Parathyroid adenoma (tissue), 2 donors: ENCODE results near the gene RNU5D-1.

Experiments used
- H2AFZ ChIP-seq: fragments of 300-600 bp; sonication (generic); one replicate; pipeline ENCODE4 v1.7.0; 2017; ENCODE audit warnings: antibody characterized with exemption, mild to moderate bottlenecking
- H3K27ac ChIP-seq: fragments of 300-600 bp; sonication (generic); one replicate; pipeline ENCODE4 v1.7.0; 2017
- H3K27me3 ChIP-seq: fragments of 300-600 bp; sonication (generic); one replicate; pipeline ENCODE4 v1.7.0; 2017; ENCODE audit warnings: low read length; ENCODE audit not compliant: control insufficient read depth, insufficient read depth
- H3K36me3 ChIP-seq: fragments of 300-600 bp; sonication (generic); one replicate; pipeline ENCODE4 v1.7.0; 2017; ENCODE audit warnings: low read length; ENCODE audit not compliant: control insufficient read depth, insufficient read depth
- H3K4me1 ChIP-seq: fragments of 300-600 bp; sonication (generic); one replicate; pipeline ENCODE4 v1.7.0; 2017; ENCODE audit warnings: control low read depth
- H3K4me2 ChIP-seq: fragments of 300-600 bp; sonication (generic); one replicate; pipeline ENCODE4 v1.7.0; 2017; ENCODE audit warnings: low read length
- H3K4me3 ChIP-seq: fragments of 300-600 bp; sonication (generic); one replicate; pipeline ENCODE4 v1.7.0; 2017; ENCODE audit warnings: low read depth, low read length
- H3K79me2 ChIP-seq: fragments of 300-600 bp; sonication (generic); one replicate; pipeline ENCODE4 v1.7.0; 2017; ENCODE audit warnings: control low read depth
- H3K9ac ChIP-seq: fragments of 300-600 bp; sonication (generic); one replicate; pipeline ENCODE4 v1.7.0; 2017; ENCODE audit warnings: mild to moderate bottlenecking
- H3K9me3 ChIP-seq: fragments of 300-600 bp; sonication (generic); one replicate; pipeline ENCODE4 v1.7.0; 2017; ENCODE audit warnings: low read length; ENCODE audit not compliant: control insufficient read depth
- CTCF ChIP-seq: fragments of 300-600 bp; sonication (generic); IDR thresholded peaks from one replicate; pipeline ENCODE4 v1.7.0; 2017; ENCODE audit warnings: antibody characterized with exemption, mild to moderate bottlenecking
- donor health status: primary hyperparathyroidism.

The RNU5D-1 gene

DNA sequence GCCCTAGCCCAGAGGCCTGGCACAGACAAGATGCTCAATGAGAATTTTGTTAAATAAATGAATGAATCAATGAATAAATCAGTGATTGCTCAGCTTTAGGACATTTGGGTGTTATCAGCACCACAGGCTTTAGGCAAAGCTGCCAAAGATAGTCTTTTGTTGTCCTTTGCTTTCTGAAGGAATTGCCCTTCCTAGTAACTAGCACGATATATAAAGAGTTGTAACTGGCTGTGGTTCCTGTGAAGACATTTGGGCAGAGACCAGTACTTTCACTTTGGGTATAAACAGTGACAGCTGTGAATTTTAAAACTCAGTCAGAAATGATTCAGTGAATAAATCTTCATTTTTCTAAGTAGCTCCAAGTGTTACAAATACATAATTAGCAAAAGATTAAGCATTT is 13.3 kb downstream of the RNU5D-1 start:
- no peaks in the 10 kb centered on the region for H3K9me3 ChIP-seq
- H3K4me1 ChIP-seq, result no peaks in the 10 kb centered on the region
- no peak overlapping the region for H3K4me2 ChIP-seq
- H3K27ac ChIP-seq, result no peak overlapping the region
- H3K79me2 ChIP-seq, result no peaks in the 10 kb centered on the region
- no peaks in the 10 kb centered on the region for H3K27me3 ChIP-seq
- no peak overlapping the region for H3K9ac ChIP-seq
- no peak overlapping the region for H3K4me3 ChIP-seq
- no peak overlapping the region for H2AFZ ChIP-seq
- no peaks in the 10 kb centered on the region for H3K36me3 ChIP-seq
- TF ChIP-seq CTCF, result no peak

DNA sequence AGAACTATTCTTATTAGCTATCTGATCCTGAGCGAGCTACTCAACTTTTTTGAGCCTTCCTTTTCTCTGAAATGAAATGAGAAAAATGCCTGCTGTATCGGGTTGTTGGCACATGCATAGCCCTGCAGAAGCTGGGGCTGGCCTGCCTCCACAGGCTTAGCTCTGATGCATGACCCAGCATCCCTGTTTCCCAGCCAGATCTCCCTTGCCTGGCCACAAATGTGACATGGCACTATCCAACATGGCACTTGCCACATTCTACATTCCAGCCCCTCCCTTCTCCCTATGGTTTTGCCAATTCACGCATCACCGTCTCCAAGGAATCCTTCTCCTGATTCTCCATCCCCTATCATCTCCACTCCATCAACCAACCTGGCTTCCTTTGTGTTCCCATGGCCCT is 13.8 kb downstream of the RNU5D-1 start:
- Histone ChIP-seq H3K27ac (no peak overlapping the region), H3K9ac (no peak overlapping the region), H3K36me3 (no peaks in the 10 kb centered on the region), H3K9me3 (no peaks in the 10 kb centered on the region), H3K4me1 (no peaks in the 10 kb centered on the region), H2AFZ (no peak overlapping the region), H3K27me3 (no peaks in the 10 kb centered on the region), H3K4me2 (no peak overlapping the region), H3K79me2 (no peaks in the 10 kb centered on the region), H3K4me3 (no peak overlapping the region)
- no peak for TF ChIP-seq CTCF

- Histone ChIP-seq H3K9ac (no peak overlapping the region), H3K9me3 (no peaks in the 10 kb centered on the region), H3K27ac (no peak overlapping the region), H3K27me3 (no peaks in the 10 kb centered on the region), H3K79me2 (no peaks in the 10 kb centered on the region), H3K4me1 (no peaks in the 10 kb centered on the region), H3K4me2 (no peak overlapping the region), H3K36me3 (no peaks in the 10 kb centered on the region), H2AFZ (no peak overlapping the region), H3K4me3 (no peak overlapping the region)
- peak; percentile 77 for TF ChIP-seq CTCF
Observed at GRCh38 chr1:44714944-44715571, 15.9 kb downstream of the RNU5D-1 start.

- no peak overlapping the region for H3K4me3 ChIP-seq
- H3K79me2 ChIP-seq, result no peaks in the 10 kb centered on the region
- TF ChIP-seq CTCF, result no peak
- H3K27me3 ChIP-seq, result no peaks in the 10 kb centered on the region
- no peak overlapping the region for H2AFZ ChIP-seq
- no peak overlapping the region for H3K27ac ChIP-seq
- H3K9me3 ChIP-seq, result no peaks in the 10 kb centered on the region
- no peak overlapping the region for H3K9ac ChIP-seq
- H3K36me3 ChIP-seq, result no peaks in the 10 kb centered on the region
- no peak overlapping the region for H3K4me2 ChIP-seq
- H3K4me1 ChIP-seq, result no peaks in the 10 kb centered on the region
Observed at GRCh38 chr1:44714532-44714931, 16.4 kb downstream of the RNU5D-1 start.

DNA sequence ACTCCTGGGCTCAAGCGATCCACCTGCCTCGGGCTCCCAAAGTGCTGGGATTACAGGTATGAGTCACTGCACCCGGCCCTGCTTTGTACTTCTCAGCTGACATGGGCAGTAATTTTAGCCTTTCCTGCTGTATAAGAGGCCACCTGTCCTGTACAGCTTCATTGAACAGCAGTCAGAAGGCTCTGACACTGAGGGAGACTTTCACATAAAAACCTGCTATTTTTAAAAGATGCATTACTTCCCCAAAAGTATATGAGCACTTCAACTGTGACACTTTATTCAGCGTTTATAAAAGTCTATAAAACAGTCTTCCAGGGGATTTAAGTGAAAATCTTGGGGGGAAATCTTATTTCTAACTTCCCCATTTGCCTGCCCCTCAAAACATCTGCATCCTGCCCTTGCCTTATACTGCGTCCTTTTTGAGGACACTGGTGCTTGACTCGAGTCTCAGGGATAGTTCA is 17.6 kb downstream of the RNU5D-1 start:
- no peak overlapping the region for H3K4me3 ChIP-seq
- H3K27ac ChIP-seq, result no peak overlapping the region
- no peak overlapping the region for H3K9ac ChIP-seq
- no peaks in the 10 kb centered on the region for H3K4me1 ChIP-seq
- no peak for TF ChIP-seq CTCF
- H3K27me3 ChIP-seq, result no peaks in the 10 kb centered on the region
- no peak overlapping the region for H3K4me2 ChIP-seq
- no peaks in the 10 kb centered on the region for H3K36me3 ChIP-seq
- H3K9me3 ChIP-seq, result no peaks in the 10 kb centered on the region
- H2AFZ ChIP-seq, result no peak overlapping the region
- H3K79me2 ChIP-seq, result no peaks in the 10 kb centered on the region
